ENCODE results near the gene ELMO1.

GRCh38 chr7:36961097-36961496 is 487.6 kb downstream of the ELMO1 start:
- TF ChIP-seq CTCF (IDR thresholded peaks at IDR 0.05), result no peak
- no peak for TF ChIP-seq SMC3 (IDR thresholded peaks at IDR 0.05)
- TF ChIP-seq ATOH8 (CRISPR knock-in tag; IDR thresholded peaks at IDR 0.05; ENCODE audit: low read depth), result no peak

Data from A549 (cell line).